Measurements from ENCODE around the gene CTSH.

Gene CTSH, protein sequence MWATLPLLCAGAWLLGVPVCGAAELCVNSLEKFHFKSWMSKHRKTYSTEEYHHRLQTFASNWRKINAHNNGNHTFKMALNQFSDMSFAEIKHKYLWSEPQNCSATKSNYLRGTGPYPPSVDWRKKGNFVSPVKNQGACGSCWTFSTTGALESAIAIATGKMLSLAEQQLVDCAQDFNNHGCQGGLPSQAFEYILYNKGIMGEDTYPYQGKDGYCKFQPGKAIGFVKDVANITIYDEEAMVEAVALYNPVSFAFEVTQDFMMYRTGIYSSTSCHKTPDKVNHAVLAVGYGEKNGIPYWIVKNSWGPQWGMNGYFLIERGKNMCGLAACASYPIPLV

DNA sequence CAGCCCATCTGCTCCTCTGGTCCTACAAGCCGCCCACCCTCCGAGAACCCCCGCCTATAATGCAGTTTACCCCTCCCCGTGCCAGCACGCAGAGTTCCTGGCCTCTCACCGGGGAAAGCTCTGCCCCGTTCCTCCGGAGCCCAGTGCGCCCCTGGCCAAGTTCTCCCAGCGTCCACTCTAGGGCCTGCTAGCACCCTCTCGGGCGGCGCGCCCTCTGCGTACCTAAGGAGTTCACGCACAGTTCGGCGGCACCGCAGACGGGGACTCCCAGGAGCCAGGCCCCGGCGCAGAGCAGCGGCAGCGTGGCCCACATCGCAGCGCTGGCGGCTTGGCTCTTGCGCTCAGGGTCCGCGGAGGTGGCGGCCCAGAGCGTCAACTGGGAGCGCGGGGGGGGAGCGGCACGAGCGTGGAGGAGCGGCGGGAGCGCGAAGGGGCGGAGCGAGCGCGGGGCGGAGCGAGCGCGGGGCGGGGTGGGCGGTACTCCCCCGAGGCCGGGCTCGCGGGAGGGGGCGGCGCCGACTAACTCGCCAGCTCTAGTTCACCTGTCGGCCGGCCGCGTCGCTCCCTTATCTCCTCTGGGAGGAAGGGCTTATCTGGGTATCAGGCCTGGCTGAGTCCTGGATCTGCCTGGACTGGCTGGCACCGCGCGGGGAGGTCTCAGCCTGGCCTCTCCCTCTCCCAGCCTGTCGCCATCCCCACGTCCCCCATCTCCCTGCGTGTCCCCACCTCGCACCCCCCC, at the start of gene CTSH:
Gene CTSH (minus strand): TSS at position 378 of the 739 bp plus-strand sequence. CDS start 65 bp downstream, at position 313.
- no peak for FAIRE-seq

GRCh38 chr15:78993931-78994530, 49.2 kb upstream of the CTSH start:
- no peak for FAIRE-seq

GRCh38 chr15:78993257-78993930, 48.5 kb upstream of the CTSH start:
- no peak for FAIRE-seq

- FAIRE-seq = no peak
Measured at GRCh38 chr15:78992416-78993256, 47.8 kb upstream of the CTSH start.

DNA sequence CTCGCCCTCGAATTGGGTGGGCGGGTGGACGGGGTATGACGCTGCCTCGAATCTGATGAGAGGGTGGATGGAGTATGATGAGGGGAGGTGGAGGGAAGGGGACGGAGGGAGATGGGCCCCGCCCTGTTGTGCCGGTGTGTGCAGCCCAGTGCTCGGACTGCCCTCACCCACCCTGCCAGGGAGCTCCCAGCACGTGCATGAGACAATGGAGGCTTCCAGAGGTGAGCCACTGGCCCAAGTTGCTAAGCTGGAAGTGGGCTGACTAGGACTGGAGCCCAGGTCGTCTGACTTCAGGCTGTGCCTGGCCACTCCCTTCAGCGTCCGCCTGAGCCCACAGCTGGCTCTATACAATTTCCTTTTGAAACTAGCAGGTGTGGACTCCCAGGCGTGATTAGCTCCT, 47.0 kb upstream of the CTSH start:
- FAIRE-seq = no peak

- FAIRE-seq = no peak
Measured at GRCh38 chr15:78991476-78991875, 46.6 kb upstream of the CTSH start.

GRCh38 chr15:78990278-78990677, 45.4 kb upstream of the CTSH start:
- FAIRE-seq = no peak

DNA sequence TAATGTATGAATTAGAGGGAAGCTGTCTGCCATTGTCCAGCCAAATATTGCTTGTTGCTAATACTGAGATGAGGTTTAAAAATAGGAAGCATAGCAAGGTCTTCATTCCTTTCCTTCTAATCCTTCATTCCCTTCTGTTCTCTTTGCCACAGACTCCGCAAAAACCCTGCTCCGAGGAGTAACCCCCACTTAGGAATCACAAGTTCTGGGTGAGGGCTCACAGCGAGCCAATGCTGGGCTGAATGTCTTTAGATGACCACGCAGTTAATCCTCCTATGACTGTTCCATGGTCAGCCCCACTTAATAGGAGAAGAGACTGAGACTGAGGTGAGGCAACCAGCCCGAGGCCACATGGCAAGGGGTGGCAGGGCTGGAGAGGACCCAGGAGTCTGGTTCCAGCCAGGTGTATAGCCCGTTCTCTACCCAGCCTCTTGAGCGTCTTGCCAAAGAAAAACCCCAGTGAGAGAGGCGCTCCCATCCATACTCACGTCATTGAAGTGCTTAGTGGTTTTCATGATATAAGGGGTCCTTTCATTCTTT, 44.9 kb upstream of the CTSH start:
- FAIRE-seq = no peak

GRCh38 chr15:78988361-78988911, 43.6 kb upstream of the CTSH start:
- peak; percentile 63 for FAIRE-seq

- no peak for FAIRE-seq
Measured at GRCh38 chr15:78987556-78988360, 42.9 kb upstream of the CTSH start.

DNA sequence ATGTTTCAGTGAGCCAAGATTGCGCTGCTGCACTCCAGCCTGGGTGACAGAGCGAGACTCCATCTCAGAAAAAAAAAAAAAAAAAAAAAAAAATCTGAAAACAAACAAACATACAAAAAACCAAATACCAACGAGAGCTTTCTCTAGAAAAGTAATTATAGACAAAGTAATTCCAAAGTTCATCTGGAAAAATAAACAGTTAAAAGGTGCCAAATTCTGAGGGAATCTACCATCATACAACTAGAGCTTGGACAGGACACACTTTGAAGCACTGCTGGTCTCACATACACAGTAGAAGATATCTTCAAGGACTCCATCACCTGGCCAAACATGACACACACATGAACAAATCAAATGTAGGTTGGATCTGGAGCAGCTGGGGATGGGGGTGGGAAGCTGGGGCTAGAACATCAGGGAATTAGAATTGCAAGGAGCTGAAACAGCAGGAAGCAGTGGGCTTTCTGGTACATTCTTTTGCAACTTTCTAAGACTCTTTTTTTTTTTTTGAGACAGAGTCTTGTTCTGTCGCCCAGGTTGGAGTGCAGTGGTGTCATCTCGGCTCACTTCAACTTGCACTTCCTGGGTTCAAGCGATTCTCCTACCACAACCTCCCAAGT, 41.1 kb upstream of the CTSH start:
- FAIRE-seq = no peak

- FAIRE-seq = no peak
Measured at GRCh38 chr15:78984041-78984440, 39.2 kb upstream of the CTSH start.

GRCh38 chr15:78983146-78983918, 38.5 kb upstream of the CTSH start:
- FAIRE-seq = no peak

- no peak for FAIRE-seq
Measured at GRCh38 chr15:78982736-78983135, 37.9 kb upstream of the CTSH start.

DNA sequence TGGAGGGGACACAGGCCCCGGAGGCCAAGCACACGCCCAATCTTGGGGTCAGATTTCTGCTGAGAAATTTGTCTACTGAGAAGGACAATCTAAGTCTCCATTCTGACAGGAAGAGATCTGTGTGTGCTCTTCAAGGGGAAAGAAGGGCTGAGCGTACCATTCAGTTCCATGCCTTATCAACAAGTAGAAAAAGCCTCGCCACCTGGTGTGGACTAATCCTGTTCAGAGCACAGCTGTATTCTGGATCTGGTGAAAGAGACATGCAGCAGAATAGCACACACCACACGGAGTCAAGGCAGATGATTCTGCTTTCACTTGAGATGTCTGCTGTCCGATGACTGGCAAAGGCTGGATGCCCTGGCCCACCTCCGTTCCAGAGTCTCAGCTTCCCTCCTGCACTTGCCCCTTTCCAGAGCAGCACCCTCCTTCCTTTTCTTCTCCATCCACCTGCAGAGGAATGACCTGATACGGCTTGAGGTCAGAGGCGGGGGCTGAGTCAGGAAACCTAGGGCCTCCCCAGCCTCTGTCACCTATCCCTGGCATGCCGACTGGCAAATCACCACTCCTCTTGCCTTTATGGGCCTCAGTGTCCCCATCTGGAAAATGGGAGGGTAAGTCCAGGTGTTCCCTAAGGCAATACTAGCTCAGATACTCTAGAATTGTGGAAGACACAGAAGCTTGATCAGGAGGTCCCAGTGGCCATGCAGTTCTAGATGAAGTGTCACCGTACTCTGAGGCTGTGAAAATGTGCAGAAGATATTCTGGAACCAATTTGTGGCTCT, 36.9 kb upstream of the CTSH start:
- FAIRE-seq = no peak

DNA sequence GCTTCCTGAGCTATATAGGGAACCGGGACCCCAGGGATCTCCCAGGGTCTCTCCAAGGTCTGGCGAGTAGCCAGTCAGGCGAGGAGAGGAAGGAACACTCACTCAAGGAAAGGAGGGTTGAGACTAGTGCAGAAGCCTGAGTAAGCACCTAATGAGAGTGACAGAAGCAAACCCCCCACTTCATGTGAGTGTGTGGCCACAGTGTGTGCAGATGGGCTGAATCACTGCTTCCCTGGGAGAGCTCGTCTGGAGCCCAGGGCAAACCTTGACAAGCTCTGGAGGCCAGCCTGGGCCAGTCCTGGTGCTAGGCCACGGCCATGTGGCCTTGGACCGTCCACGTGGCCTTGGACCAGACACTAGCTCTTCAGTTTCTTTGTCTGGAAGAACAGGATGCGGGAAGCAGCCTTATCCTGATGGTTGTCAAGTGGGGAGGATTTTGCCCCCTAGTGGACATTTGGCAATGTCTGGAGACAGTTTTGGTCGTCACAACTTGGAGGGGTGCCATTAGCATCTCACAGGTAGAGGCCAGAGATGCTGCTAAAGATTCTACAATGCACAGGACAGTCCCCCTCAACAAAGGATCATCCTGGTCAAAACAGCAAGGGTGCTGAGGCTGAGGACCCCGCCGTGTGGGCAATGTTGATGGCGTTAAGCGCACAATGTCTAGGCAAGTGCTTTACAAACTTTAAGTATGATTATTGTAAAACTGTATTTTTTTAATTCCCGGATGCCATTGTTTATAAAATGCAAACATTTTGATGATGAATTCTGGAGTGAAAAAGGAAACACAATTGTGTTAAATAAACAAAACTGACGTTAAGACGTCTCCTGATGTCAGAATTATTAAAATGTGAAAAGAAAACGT, 34.8 kb upstream of the CTSH start:
- FAIRE-seq = no peak

GRCh38 chr15:78978601-78979179, 33.8 kb upstream of the CTSH start:
- FAIRE-seq = no peak
